HG02884 (cell line): Measurements from ENCODE around the gene RPL10.
A peak's percentile ranks its signal among the peaks of the same experiment; 100 is the strongest.

Source experiments
- ATAC-seq: cut with Tn5 transposase; IDR thresholded peaks from one replicate; pipeline ENCODE4 v1.9.1; 2021; ENCODE audit warnings: mild to moderate bottlenecking, moderate library complexity; ENCODE audit not compliant: unreplicated experiment

The RPL10 gene

GRCh38 chrX:154397888-154398667, at the start of gene RPL10:
Gene RPL10, plus strand, starts transcription at chrX:154398377. Its CDS starts 143 bp downstream, at chrX:154398520.
- peak; percentile 68 for ATAC-seq

- no peak for ATAC-seq
Observed at GRCh38 chrX:154348646-154349358, 49.4 kb upstream of the RPL10 start.

- ATAC-seq: no peak
Observed at GRCh38 chrX:154349359-154349935, 48.7 kb upstream of the RPL10 start.

GRCh38 chrX:154349979-154350378, 48.2 kb upstream of the RPL10 start:
- ATAC-seq: no peak

GRCh38 chrX:154350429-154351182, 47.6 kb upstream of the RPL10 start:
- ATAC-seq: no peak

GRCh38 chrX:154351183-154352011, 46.8 kb upstream of the RPL10 start:
- ATAC-seq: no peak

- no peak for ATAC-seq
Observed at GRCh38 chrX:154352012-154352401, 46.2 kb upstream of the RPL10 start.

- no peak for ATAC-seq
Observed at GRCh38 chrX:154352466-154352865, 45.7 kb upstream of the RPL10 start.

GRCh38 chrX:154353172-154353843, 44.9 kb upstream of the RPL10 start:
- no peak for ATAC-seq

GRCh38 chrX:154354013-154354412, 44.2 kb upstream of the RPL10 start:
- ATAC-seq: no peak

GRCh38 chrX:154354516-154354915, 43.7 kb upstream of the RPL10 start:
- no peak for ATAC-seq

GRCh38 chrX:154355094-154355775, 42.9 kb upstream of the RPL10 start:
- ATAC-seq: no peak

- ATAC-seq: no peak
Observed at GRCh38 chrX:154355776-154356140, 42.4 kb upstream of the RPL10 start.

GRCh38 chrX:154356596-154356995, 41.6 kb upstream of the RPL10 start:
- no peak for ATAC-seq

GRCh38 chrX:154357205-154357604, 41.0 kb upstream of the RPL10 start:
- ATAC-seq: no peak

GRCh38 chrX:154358011-154358410, 40.2 kb upstream of the RPL10 start:
- ATAC-seq: no peak

- no peak for ATAC-seq
Observed at GRCh38 chrX:154358829-154359228, 39.3 kb upstream of the RPL10 start.

GRCh38 chrX:154359362-154360154, 38.6 kb upstream of the RPL10 start:
- ATAC-seq: no peak
